Measurements from ENCODE around the gene COL9A2.
"Not testable (repeated sequence)": the region's sequence is repeated elsewhere in the genome, so short reads cannot be mapped to it uniquely, and the experiment has no call there.

GRCh38 chr1:40331403-40331802, 14.3 kb upstream of the COL9A2 start:
- TF ChIP-seq, protein P1, sequence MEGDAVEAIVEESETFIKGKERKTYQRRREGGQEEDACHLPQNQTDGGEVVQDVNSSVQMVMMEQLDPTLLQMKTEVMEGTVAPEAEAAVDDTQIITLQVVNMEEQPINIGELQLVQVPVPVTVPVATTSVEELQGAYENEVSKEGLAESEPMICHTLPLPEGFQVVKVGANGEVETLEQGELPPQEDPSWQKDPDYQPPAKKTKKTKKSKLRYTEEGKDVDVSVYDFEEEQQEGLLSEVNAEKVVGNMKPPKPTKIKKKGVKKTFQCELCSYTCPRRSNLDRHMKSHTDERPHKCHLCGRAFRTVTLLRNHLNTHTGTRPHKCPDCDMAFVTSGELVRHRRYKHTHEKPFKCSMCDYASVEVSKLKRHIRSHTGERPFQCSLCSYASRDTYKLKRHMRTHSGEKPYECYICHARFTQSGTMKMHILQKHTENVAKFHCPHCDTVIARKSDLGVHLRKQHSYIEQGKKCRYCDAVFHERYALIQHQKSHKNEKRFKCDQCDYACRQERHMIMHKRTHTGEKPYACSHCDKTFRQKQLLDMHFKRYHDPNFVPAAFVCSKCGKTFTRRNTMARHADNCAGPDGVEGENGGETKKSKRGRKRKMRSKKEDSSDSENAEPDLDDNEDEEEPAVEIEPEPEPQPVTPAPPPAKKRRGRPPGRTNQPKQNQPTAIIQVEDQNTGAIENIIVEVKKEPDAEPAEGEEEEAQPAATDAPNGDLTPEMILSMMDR (conservative IDR thresholded peaks at IDR 0.05): not testable (repeated sequence)
- not testable (repeated sequence) for TF ChIP-seq EZH2 (IDR thresholded peaks at IDR 0.05; ENCODE audit: low read depth)

Measured in PC-9 (cell line).